Upper lobe of right lung (tissue), 1 donor: ENCODE data around the gene GPR107. TPM values are rescaled to one million over a fixed set of nuclear protein-coding genes. Genes with fewer than 3 reads are reported as not detected.
A peak's percentile ranks its signal among the peaks of the same experiment; 100 is the strongest.

Experiments
- ATAC-seq: fragments of 200-7000 bp; cut with Tn5 transposase; one replicate; pipeline ENCODE4 v1.9.1; 2020; ENCODE audit warnings: mild to moderate bottlenecking, moderate library complexity
- DNase-seq: peaks from one replicate; pipeline ENCODE4 v3.0.0-alpha.2; 2020
- H3K27ac ChIP-seq: fragments of 200-600 bp; one replicate; pipeline ENCODE4 v1.8.0; 2022
- H3K27me3 ChIP-seq: fragments of 200-600 bp; one replicate; pipeline ENCODE4 v1.8.0; 2022; ENCODE audit warnings: mild to moderate bottlenecking
- H3K36me3 ChIP-seq: fragments of 200-600 bp; one replicate; pipeline ENCODE4 v1.8.0; 2022
- H3K4me1 ChIP-seq: fragments of 200-600 bp; one replicate; pipeline ENCODE4 v1.8.0; 2022
- H3K4me3 ChIP-seq: fragments of 200-600 bp; one replicate; pipeline ENCODE4 v1.8.0; 2022; ENCODE audit warnings: mild to moderate bottlenecking
- H3K9me3 ChIP-seq: fragments of 200-600 bp; one replicate; pipeline ENCODE4 v1.8.0; 2022
- CTCF ChIP-seq: fragments of 200-600 bp; IDR thresholded peaks from one replicate; pipeline ENCODE4 v1.8.0; 2022; ENCODE audit warnings: antibody characterized with exemption
- intact Hi-C: fragments of 100-400 bp; cut with DNase I; formaldehyde crosslinking; loops from one replicate; pipeline ENCODE4 v1.11.0; 2022
- total RNA-seq: library from RNA; stranded (reverse); fragmentation: NEBNext Ultra II Directional; extraction: Animal tissue kit (Norgen Biotek cat#: 25700); gene quantifications from one replicate; pipeline ENCODE4 v1.2.1, GENCODE V29; 2021
- donor health status: DM: no; HTN: yes; CAD: no; lungs with severe emphysema.

Gene GPR107
- total RNA-seq, 1 donor from 2014 or later, result 39.3 TPM

- Histone ChIP-seq H3K9me3 (no peaks in the 10 kb centered on the region), H3K4me3 (no peak overlapping the region), H3K27ac (no peak overlapping the region), H3K4me1 (no peaks in the 10 kb centered on the region), H3K27me3 (no peaks in the 10 kb centered on the region), H3K36me3 (no peaks in the 10 kb centered on the region)
- ATAC-seq, result no peak
- DNase-seq, result no peak
- no peak for TF ChIP-seq CTCF
- intact Hi-C loops, result no loop called here
Observed at GRCh38 chr9:130160862-130161470, 107.3 kb downstream of the GPR107 start.

- Histone ChIP-seq H3K9me3 (no peaks in the 10 kb centered on the region), H3K27ac (no peak overlapping the region), H3K4me1 (no peaks in the 10 kb centered on the region), H3K36me3 (no peaks in the 10 kb centered on the region), H3K27me3 (no peaks in the 10 kb centered on the region), H3K4me3 (no peak overlapping the region)
- ATAC-seq (no peak), DNase-seq (no peak)
- TF ChIP-seq CTCF, result no peak
- intact Hi-C loops, result no loop called here
Observed at GRCh38 chr9:130165579-130165978, 111.9 kb downstream of the GPR107 start.

- Histone ChIP-seq H3K27ac (no peak overlapping the region), H3K4me3 (no peak overlapping the region), H3K9me3 (no peaks in the 10 kb centered on the region), H3K36me3 (no peaks in the 10 kb centered on the region), H3K4me1 (no peaks in the 10 kb centered on the region), H3K27me3 (no peaks in the 10 kb centered on the region)
- DNase-seq (no peak), ATAC-seq (no peak)
- intact Hi-C loops, result no loop called here
- TF ChIP-seq CTCF, result no peak
Observed at GRCh38 chr9:130166399-130166798, 112.7 kb downstream of the GPR107 start.

- intact Hi-C loops, result no loop called here
- no peak overlapping the region for H3K4me3 ChIP-seq
- H3K27ac ChIP-seq, result no peak overlapping the region
- peaks cover under 1% of the 10 kb centered on the region for H3K4me1 ChIP-seq
- no peaks in the 10 kb centered on the region for H3K36me3 ChIP-seq
- TF ChIP-seq CTCF, result no peak
- H3K27me3 ChIP-seq, result no peaks in the 10 kb centered on the region
- no peak for ATAC-seq
- H3K9me3 ChIP-seq, result no peaks in the 10 kb centered on the region
- DNase-seq, result no peak
Observed at GRCh38 chr9:130167927-130168326, 114.2 kb downstream of the GPR107 start.

GRCh38 chr9:130171226-130172148, 117.8 kb downstream of the GPR107 start:
- no peaks in the 10 kb centered on the region for H3K27me3 ChIP-seq
- peaks cover 7% of the 10 kb centered on the region for H3K4me1 ChIP-seq
- no peak overlapping the region for H3K27ac ChIP-seq
- no peaks in the 10 kb centered on the region for H3K9me3 ChIP-seq
- ATAC-seq (no peak), DNase-seq (no peak)
- no peaks in the 10 kb centered on the region for H3K36me3 ChIP-seq
- intact Hi-C loops, result no loop called here
- peak overlapping the region; percentile 39 for H3K4me3 ChIP-seq
- no peak for TF ChIP-seq CTCF
